Renal cortex interstitium (tissue), 11 donors: Measurements from ENCODE around the gene ZNF286A. TPM values are rescaled to one million over a fixed set of nuclear protein-coding genes. Genes with fewer than 3 reads are reported as not detected.
"Not testable (repeated sequence)": the region's sequence is repeated elsewhere in the genome, so short reads cannot be mapped to it uniquely, and the experiment has no call there.

Experiments
- DNase-seq, 11 donors: peaks; one replicate each; pipeline ENCODE4 v3.0.0-alpha.2; 2013; ENCODE audit warnings: low read depth in 9 of 11, low spot score in 4 of 11; ENCODE audit errors: extremely low read depth in 1 of 11
- polyA plus RNA-seq, 3 donors: library from polyadenylated mRNA; unstranded; fragments of 120-200 nt; gene quantifications; one replicate each; pipeline ENCODE4 v1.2.1, GENCODE V29; 2013; ENCODE audit not compliant: insufficient read length in 3 of 3

ZNF286A gene
- polyA plus RNA-seq, 3 donors = 40.7 to 46.9 (median 42.8) TPM

DNA sequence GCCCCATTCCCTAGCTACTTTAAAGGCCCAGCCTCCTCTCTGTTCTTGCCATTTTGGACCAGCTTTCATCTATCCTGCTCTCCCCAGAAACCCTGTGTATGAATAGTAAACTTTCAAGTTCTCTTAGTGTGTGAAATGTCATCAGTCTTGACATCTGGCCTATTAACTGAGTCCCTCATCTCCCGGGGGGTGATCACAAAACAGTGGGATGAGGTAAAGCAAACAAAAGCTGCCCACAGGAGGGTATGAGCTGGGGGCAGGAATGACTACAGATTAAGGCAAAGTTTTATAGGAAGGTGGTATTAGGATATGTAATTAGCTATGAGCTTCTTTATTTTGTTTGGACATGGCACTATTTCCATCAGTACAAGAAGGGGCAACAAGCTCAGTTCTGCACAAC lies 24.9 kb upstream of the ZNF286A start:
- not testable (repeated sequence) for DNase-seq

DNA sequence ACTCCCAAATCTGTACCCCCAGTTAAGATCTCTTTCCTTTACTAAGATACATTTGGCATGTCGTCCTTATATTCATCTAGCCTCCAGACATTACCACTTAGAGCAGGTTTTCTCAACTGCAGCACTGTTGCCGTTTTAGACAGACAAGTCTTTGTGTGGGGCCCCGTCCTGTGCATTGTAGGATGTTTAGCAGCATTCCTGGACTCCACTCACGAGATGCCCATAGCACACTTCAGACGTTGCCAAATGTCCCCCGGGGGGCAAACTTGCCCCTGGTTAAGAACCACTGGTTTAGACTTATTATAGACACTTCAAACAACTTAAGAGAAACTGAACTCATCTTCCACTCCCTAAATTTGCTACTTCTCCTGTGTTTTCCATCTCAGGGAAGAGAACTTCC lies 23.6 kb upstream of the ZNF286A start:
- not testable (repeated sequence) for DNase-seq

DNA sequence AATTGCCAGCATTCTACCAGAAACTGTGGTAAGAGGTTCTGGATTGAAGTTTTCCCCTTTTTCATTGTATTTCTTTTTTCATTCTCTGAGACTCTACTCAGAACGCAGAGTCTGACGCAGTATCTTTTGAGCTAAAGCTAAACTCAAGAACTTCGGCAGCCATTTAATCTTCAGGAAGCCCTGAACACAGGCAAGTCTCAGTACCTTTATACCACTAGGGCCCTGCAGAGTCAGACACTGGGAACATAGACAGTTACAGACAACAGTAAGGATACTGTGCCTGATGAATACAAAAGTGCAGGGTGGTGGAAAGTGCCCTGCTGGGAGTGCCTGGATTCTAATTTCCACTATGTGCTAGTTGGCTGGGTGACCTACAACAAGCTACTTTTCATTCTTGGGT lies 16.4 kb upstream of the ZNF286A start:
- DNase-seq = not testable (repeated sequence)

DNA sequence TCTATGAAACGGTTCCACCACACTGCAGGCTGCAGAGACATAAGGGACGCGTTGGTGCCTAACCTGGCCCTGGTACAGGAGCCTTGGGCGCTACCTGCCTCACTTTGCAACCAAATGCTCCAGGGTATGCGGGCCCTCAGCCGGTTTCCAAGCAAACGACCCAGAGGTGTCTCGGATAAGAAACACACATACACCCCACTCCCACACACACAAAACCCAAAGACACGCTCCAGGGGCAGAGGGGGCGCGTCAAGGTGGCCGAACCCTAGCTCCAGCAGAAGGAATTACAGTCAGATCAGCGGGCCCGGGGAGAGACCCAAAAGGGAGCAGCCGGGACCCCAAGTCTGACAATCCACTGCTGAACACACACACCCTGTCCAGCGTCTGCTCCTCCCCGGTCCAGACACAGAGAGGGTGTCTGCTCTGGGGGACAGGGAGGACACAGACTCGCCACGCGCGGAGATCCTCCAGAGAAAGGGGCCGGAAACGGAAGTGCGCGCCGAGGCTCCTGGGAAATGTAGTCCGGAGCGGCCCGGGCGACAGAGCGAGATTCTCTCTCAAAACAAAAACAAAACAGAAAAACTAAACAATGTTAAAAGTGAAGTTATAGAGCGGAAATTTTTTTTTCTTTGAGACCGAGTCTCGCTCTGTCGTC lies 15.6 kb upstream of the ZNF286A start, which contains the start of gene TRIM16:
TRIM16 (minus strand) TSS at position 488 of the 655 bp plus-strand sequence. CDS start 32,702 bp downstream, outside the sequence.
- DNase-seq = peak in 9 of 11 donors; percentile 20 to 62 (median 44)

DNA sequence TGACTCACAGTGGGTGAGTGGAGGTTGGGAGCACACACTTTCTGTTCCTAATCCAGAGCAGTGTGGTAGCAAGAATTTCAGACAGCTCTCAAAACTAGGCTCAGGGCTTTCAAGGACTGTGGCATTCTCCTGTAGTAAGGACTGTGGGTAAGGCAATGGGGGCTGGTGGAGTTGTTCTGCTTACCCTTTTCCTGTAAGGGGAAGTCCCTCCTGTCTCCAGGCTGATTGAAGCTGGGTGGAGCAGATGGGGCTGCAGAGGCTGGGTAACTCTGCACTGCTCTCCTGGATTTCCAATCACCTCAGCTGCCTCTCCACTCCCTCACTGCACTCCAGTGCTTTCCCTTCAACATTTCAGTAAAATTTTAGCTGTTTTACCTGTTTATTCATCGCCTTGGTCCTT lies 12.1 kb upstream of the ZNF286A start:
- not testable (repeated sequence) for DNase-seq

DNA sequence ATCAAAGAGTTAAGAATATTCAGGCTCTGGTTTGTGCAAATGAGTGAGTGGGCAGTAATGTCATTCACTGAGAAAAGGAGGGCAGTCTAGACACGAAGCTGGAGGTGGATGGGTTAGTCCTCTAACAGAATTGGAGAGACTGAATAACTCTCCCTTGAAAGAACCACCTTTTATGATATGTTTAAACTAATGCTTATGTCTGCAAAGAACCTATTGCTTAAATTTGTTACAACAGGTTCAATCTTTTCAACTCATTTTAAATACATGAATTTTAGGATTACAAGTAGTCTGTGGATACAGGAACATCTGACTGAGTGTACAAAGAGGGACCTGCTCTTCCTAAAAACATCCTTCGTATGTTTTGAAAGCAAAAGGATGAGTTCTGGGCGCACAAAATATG lies 585 bp upstream of the ZNF286A start:
- DNase-seq = not testable (repeated sequence)

DNA sequence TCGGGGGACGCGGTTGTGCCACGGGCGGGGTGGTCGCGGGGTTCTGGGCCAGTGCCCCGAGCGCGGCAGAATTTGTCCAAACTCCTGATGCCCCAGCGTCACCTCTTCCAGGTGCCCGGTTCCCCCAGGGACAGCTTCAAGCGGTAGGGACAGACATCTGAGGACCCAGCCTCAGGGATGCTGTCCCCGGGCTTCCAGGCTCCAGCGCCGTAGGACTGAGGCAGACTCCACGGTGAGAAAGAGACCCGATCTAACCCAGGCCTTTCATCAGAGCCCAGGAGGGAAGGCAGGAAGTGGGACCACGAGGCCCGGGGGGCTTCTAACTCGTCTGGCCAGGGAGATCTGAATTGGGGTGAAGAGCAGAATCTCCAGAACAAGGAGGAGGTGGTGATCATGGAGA lies 385 bp downstream of the ZNF286A start:
- not testable (repeated sequence) for DNase-seq

DNA sequence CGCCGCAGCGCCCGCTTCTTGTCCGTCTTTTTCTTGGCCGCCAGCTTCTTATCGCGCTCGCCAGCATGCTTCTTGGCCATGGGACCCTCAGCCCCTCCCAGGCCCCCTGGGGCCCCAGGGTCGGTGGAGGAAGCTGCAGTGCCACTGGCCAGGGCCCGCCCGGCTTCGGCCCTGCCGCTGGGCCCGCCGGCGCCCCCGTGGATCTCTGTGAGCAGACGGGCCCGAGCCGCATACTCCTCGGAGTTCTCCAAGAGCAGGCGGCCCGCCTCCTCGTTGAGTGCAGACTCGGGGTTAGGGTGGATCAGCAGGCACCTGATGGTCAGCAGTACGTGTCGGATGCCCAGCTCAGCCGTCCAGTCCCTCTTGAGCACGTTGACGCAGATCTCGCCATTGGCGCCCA lies 4.7 kb downstream of the ZNF286A start:
- DNase-seq = not testable (repeated sequence)

DNA sequence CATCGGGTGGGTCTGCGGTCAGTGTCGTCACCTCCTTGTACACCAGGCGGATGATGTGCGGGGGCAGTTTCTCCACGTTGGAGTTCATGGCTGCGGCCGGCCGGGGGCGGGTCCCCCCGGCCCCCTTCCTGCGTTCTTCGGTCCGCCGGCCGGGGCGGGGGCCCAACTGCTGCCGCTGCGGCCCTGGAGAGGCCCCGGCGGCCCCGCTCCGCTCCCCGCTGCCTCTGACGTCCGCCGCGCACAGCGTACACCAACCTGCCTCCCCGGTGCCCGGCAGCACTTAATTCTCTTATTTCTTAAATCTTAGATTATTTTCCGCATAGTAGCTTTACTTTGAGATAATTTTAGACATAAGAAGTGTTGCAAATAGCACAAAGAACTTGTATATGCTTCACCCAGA lies 5.3 kb downstream of the ZNF286A start:
- not testable (repeated sequence) for DNase-seq

DNA sequence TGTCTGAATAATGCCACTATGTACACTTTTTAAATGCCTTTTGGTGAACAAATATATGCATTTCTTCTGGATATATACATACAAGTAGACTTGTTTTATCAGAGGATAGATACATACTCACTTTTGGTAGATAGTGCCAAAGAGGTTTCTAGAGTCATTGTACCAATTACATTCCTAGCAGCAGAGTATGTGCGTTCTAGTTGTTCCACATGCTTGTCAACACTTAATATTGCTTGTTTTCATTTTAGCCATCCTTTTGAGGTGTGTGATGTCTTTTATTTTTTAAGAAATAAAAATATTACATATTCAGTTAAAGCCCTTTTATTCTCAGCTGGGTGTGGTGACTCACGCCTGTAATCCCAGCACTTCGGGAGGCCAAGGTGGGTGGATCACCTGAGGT lies 9.3 kb downstream of the ZNF286A start:
- not testable (repeated sequence) for DNase-seq

DNA sequence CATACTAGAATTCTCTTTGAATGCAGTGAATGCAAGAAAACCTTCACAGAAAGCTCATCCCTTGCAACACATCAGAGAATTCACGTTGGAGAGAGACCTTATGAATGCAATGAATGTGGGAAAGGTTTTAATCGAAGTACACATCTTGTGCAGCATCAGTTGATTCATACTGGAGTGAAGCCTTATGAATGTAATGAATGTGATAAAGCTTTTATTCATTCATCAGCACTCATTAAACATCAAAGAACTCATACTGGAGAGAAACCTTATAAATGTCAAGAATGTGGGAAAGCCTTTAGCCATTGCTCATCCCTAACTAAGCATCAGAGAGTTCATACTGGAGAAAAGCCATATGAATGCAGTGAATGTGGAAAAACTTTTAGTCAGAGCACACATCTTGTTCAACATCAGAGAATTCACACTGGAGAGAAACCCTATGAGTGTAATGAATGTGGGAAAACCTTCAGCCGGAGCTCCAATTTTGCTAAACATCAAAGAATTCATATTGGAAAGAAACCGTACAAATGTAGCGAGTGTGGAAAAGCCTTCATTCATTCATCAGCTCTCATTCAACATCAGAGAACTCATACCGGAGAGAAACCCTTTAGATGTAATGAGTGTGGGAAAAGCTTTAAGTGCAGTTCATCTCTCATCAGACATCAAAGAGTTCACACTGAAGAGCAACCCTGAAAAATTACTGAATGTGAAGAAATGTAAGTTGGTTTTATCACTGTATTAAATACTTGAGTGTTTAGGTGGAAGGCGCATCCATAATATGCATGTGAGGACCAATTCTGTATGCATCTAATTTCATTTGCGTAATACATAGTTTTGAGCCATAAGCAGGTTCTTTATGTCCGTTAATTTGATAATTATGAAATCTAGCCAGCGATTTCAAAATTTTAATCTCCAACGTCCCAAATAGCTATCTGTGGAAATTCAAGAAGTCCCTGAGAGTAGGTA lies 17.3 kb downstream of the ZNF286A start:
- not testable (repeated sequence) for DNase-seq

DNA sequence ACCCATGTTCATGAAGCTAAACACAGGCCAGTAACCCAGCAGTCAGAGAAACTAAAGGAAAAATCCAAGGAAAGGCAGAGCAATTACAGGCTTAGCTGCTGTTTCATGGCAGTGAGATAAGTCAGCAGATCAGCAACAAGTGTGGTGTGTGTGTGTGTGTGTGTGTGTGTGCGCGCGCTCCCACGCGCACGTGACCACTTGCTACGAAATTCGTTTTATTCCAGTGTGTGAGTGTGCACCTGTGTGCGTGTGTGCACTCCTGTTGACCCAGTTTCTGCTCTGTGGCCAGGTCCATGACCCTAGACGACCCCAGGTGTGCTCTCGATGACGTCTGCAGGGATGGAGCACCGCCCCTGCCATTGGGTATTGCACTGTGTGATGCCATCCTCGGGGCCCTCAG lies 31.0 kb downstream of the ZNF286A start:
- DNase-seq = not testable (repeated sequence)

DNA sequence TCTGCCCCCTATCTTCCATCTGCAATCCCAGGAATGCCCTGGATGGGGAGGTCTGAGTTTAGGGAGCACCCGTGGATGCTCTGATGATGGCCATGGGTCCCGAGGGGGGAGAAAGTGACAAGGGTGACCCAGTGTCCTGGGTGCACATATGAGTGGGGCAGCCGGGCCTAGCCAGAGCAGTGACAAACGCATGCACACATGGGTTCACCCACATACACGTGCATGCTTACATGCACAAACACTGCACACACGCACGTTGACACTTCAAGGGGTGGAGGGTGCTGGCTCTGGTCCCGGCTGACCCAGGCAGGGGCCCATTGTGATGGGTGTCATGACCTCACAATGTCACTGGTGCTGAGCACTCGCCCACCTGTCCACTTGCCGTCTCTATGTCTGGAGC lies 32.3 kb downstream of the ZNF286A start, which contains the start of gene TBC1D26:
TBC1D26 (plus strand) TSS at position 384 of the 400 bp plus-strand sequence. CDS start 3,066 bp downstream, outside the sequence.
- not testable (repeated sequence) for DNase-seq

DNA sequence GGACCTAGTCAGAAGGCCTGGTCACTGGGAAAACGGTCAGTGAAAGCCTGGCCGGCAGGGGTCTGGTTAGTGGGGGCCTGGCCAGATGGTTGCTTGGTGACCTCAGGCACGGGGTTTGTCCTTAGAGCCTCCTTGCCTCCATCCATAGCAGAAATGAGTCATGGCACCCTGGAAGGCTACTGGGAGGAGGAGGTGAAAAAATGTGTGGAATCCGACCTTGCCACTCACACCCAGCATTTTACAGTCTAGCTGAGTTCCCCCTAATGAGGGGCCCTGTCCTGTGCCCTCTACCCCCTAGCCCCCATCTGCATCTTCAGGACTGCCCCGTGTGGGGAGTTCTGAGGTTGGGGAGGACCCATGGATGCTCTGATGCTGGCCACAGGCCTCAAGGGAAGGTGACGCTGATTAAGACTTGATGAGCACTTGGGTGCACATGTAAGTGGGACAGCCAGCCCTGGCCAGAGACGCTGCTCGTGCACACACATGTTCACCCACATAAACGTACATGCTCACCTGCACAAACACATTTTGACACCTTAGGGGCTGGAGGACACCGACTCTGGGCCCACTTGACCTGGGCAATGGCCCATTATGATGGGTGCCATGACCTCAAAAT lies 33.7 kb downstream of the ZNF286A start:
- not testable (repeated sequence) for DNase-seq

DNA sequence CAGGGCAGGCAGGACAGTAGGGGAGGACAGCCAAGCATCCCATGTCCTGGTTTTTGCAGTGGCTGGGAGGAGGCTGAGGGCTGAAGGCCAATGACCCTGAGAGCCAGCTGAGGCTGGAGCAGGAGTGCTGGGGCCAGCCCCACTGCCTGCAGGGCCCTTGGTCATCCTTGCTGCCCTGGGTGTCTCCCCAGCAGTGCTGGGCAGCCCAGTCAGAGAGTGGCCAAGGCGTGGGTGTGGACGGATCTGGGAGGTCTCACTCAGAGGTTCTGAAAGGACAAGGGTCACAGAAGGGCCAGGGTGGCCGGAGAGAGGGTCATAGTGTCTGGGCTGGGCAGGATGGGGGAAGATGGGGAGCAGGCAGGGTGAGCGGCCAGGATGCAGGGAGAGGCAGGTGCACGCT lies 37.0 kb downstream of the ZNF286A start:
- DNase-seq = not testable (repeated sequence)

DNA sequence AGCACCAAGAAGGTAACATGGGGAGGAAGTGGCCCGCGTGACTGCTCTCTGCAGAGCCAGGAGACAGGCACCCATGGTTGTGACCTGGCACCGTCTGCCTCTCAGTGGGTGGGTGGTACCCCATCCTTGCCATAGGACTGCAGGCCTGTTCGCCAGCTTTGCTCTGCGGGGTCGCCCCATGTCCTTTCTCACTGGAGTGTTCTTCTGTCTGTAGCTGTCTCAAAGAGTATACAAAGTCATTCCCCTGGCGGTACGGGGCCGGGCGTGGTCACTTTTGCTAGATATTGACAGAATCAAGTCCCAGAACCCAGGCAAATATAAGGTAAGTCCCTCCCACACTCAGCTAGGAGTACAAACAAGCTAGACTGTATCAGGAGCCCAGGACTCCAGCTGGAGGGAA lies 38.5 kb downstream of the ZNF286A start:
- no peak for DNase-seq

DNA sequence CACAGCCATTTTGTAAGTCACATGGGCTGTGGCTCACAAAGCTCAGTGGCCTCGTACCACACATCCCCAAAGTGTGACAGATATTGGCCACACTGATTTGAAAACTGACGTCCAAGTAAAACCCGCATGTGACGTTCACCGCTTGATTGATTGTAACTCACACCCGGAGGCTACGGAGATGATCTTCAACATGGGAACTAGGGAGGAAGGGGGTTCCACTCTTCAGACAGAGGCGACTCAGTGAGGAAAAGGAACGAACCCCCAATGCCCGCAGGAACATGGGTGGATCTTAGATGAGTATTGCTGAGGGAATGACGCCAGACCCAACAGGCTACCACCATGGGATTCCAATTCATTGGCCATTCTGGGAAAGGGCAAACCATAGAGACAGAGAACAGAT lies 39.7 kb downstream of the ZNF286A start:
- not testable (repeated sequence) for DNase-seq

DNA sequence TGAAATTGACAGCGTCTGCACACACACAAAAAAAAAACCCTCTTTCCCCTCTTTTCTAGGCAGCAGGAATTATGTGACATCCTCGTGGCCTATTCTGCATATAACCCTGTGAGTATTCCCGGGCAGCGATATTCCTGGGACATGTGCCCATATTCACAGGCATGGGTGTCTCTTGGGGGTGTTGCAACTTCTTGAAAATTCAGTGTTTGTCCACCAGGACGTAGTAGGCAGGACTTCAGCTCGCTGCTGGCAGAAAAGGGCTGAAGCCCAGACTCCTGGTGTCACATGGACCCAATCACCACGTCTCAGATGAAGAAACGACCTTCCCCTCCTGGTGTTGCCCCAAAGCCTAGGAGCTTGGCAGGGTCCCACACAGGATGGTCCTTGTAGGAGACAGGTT lies 40.5 kb downstream of the ZNF286A start:
- DNase-seq = not testable (repeated sequence)

DNA sequence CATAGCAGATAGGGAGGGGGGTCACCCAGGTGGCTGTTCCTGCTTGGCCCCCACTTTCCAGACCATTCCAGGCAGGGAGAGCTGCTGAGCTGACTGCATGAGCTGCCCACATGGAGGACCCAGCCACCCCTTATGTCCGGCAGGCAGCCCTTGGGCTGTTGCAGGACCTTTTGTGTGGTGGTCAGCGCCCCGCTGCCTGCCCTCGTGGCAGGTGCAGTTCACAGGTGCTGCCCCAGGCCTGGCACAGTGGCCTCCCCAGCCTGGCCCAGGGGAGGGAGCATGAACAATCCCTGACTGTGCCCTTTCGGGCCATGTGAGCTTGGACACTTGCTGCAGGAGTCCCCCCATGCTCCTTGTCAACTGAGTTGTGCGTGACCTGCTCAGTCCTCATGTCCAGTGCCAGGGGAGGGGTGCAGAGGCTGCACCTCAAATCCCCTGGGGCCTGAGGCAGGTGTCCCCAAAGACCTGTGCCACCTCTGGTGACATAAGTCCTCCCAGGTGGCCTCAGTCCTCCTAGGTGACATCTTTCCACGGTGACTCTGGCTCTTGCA lies 41.1 kb downstream of the ZNF286A start:
- DNase-seq = no peak
